ENCODE results near the gene TM2D3.

- TF ChIP-seq CTCF (IDR thresholded peaks at IDR 0.05 in 2 of 3, conservative IDR thresholded peaks at IDR 0.05 in 1 of 3; ENCODE audit: control insufficient read depth in 2 of 3, extremely low read depth in 1 of 3, insufficient read depth in 1 of 3, low read depth in 3 of 3, low read length in 3 of 3) (no peak), MTA2 (IDR thresholded peaks at IDR 0.05; ENCODE audit: low read depth) (no peak), RCOR1 (conservative IDR thresholded peaks at IDR 0.05; ENCODE audit: low read depth, low read length) (no peak)
These were observed 5.0 kb upstream of the TM2D3 start for GRCh38 chr15:101657171-101657570.
